Endothelial cell of umbilical vein (primary cell): ENCODE data around the gene KRT78. TPM values are rescaled to one million over a fixed set of nuclear protein-coding genes. Genes with fewer than 3 reads are reported as not detected.

ENCODE experiments used
- BruUV-seq: library from RNA; stranded (reverse); fragments of 400-500 nt; replicated peaks from 2 replicates; lab custom pipeline; 2021; lab: Mats Ljungman, UMichigan
- CTCF ChIA-PET: fragments of 300-600, 350-600 bp; sonication (Branson Sonifier 250); formaldehyde crosslinking; loops from one replicate; lab custom pipeline; 2021; ENCODE audit warnings: antibody characterized with exemption, inconsistent platforms; lab: Charles Lee
- POLR2A ChIA-PET: fragments of 300-600, 350-600 bp; sonication (Branson Sonifier 250); formaldehyde crosslinking; loops from one replicate; lab custom pipeline; 2021; ENCODE audit warnings: antibody characterized with exemption, inconsistent platforms; lab: Charles Lee
- DNase-seq: peaks from one replicate; pipeline ENCODE4 v3.0.0-alpha.2; 2011; ENCODE audit warnings: low read depth, low spot score
- FAIRE-seq: peaks from 2 replicates; lab custom pipeline; 2011; peaks lifted over from hg19 to GRCh38; lab: Jason Lieb, UNC
- H2AFZ ChIP-seq: 2 replicates; pipeline ENCODE4 v1.6.0; 2012; ENCODE audit warnings: low read depth, low read length, control low read depth, inconsistent platforms
- H3K27ac ChIP-seq: 2 replicates; pipeline ENCODE4 v1.5.1; 2011; ENCODE audit warnings: low read depth, mild to moderate bottlenecking, control low read depth, low read length, moderate library complexity; ENCODE audit not compliant: insufficient read depth
- H3K27me3 ChIP-seq, 2 experiments: 2 replicates each; pipeline versions ENCODE4 v1.6.0 to v1.6.1; 2011; ENCODE audit warnings: low read length in 2 of 2, mixed read lengths in 1 of 2; ENCODE audit not compliant: control insufficient read depth in 2 of 2, insufficient read depth in 2 of 2
- H3K36me3 ChIP-seq, 2 experiments: 2 replicates in 1 of 2; 3 replicates in 1 of 2; pipeline ENCODE4 v1.5.1; 2011; ENCODE audit warnings: low read length in 2 of 2, mild to moderate bottlenecking in 1 of 2, moderate library complexity in 1 of 2; ENCODE audit not compliant: control insufficient read depth in 2 of 2, insufficient read depth in 2 of 2; ENCODE audit errors: extremely low read depth in 1 of 2
- H3K4me1 ChIP-seq: 3 replicates; pipeline ENCODE4 v1.5.1; 2011; ENCODE audit warnings: mild to moderate bottlenecking, low read length; ENCODE audit not compliant: control insufficient read depth, insufficient read depth; ENCODE audit errors: extremely low read depth
- H3K4me2 ChIP-seq: 2 replicates; pipeline ENCODE4 v1.6.1; 2011; ENCODE audit warnings: low read length, control low read depth, mixed read lengths; ENCODE audit not compliant: insufficient read depth
- H3K4me3 ChIP-seq, 3 experiments: fragments of 200-600 bp in 1 of 3; sonication (generic), shearing (Covaris generic) in 1 of 3; replicated peaks in 1 of 3; 2 replicates each; pipeline ENCODE4 v1.5.1; 2011 to 2016; ENCODE audit warnings: control low read depth in 3 of 3, low read length in 3 of 3, mild to moderate bottlenecking in 2 of 3, inconsistent platforms in 1 of 3, low read depth in 1 of 3, moderate library complexity in 1 of 3; ENCODE audit not compliant: insufficient read depth in 1 of 3
- H3K79me2 ChIP-seq: 2 replicates; pipeline ENCODE4 v1.6.0; 2012; ENCODE audit warnings: low read length, inconsistent platforms; ENCODE audit not compliant: control insufficient read depth, insufficient read depth
- H3K9ac ChIP-seq: replicated peaks from 2 replicates; pipeline ENCODE3; 2011; ENCODE audit warnings: low read length, control low read depth; ENCODE audit not compliant: insufficient read depth; ENCODE audit errors: extremely low read depth
- H3K9me1 ChIP-seq: replicated peaks from 3 replicates; pipeline ENCODE4 v1.6.0; 2011; ENCODE audit warnings: mild to moderate bottlenecking, low read length; ENCODE audit not compliant: control insufficient read depth, insufficient read depth; ENCODE audit errors: extremely low read depth
- H3K9me3 ChIP-seq: replicated peaks from 2 replicates; pipeline ENCODE4 v1.5.1; 2012; ENCODE audit warnings: low read length, inconsistent platforms; ENCODE audit not compliant: control insufficient read depth, insufficient read depth
- H4K20me1 ChIP-seq: replicated peaks from 2 replicates; pipeline ENCODE3; 2011; ENCODE audit warnings: mild to moderate bottlenecking, low read length; ENCODE audit not compliant: control insufficient read depth, insufficient read depth; ENCODE audit errors: extremely low read depth
- CTCF ChIP-seq, 2 donors: IDR thresholded peaks; 1 replicate in 1 of 2; 2 replicates in 1 of 2; pipeline ENCODE4 v1.5.1; 2011; ENCODE audit warnings: low read length in 2 of 2, mild to moderate bottlenecking in 2 of 2, moderate library complexity in 2 of 2, control low read depth in 1 of 2, inconsistent platforms in 1 of 2, low read depth in 1 of 2; ENCODE audit not compliant: insufficient read depth in 1 of 2; ENCODE audit errors: extremely low read depth in 1 of 2
- EZH2 ChIP-seq: IDR thresholded peaks from 2 replicates; pipeline ENCODE4 v1.6.1; 2012; ENCODE audit warnings: borderline replicate concordance, low read depth, mild to moderate bottlenecking, moderate library complexity, low read length, inconsistent platforms; ENCODE audit not compliant: severe bottlenecking
- FOS ChIP-seq: IDR thresholded peaks from 2 replicates; pipeline ENCODE4 v1.6.1; 2011; ENCODE audit warnings: mild to moderate bottlenecking, low read length, moderate library complexity, borderline replicate concordance; ENCODE audit not compliant: insufficient read depth
- GATA2 ChIP-seq: IDR thresholded peaks from 2 replicates; pipeline ENCODE4 v1.7.0; 2011; ENCODE audit warnings: low read depth, mild to moderate bottlenecking, moderate library complexity, mixed read lengths, low read length; ENCODE audit not compliant: insufficient read length, insufficient read depth
- JUN ChIP-seq: IDR thresholded peaks from 2 replicates; pipeline ENCODE4 v1.6.1; 2011; ENCODE audit warnings: borderline replicate concordance, low read depth; ENCODE audit not compliant: insufficient read length, insufficient read depth
- MAX ChIP-seq: IDR thresholded peaks from 2 replicates; pipeline ENCODE4 v1.6.1; 2011; ENCODE audit not compliant: insufficient read depth, insufficient read length
- MYC ChIP-seq: IDR thresholded peaks from one replicate; pipeline ENCODE4 v1.6.1; 2011; ENCODE audit warnings: mild to moderate bottlenecking, low read depth, low read length
- POLR2A ChIP-seq: IDR thresholded peaks from 2 replicates; pipeline ENCODE4 v1.6.1; 2012; ENCODE audit warnings: low read depth, mild to moderate bottlenecking, control low read depth, low read length
- POLR2AphosphoS5 ChIP-seq: IDR thresholded peaks from 2 replicates; pipeline ENCODE4 v1.6.1; 2012; ENCODE audit warnings: low read depth, mild to moderate bottlenecking, control low read depth, low read length, moderate library complexity; ENCODE audit not compliant: insufficient read depth
- dilution Hi-C: fragments of 300-500 bp; cut with MboI; formaldehyde crosslinking; loops from one replicate; pipeline ENCODE4 v1.15.0; 2019; ENCODE audit warnings: low sequenced_read_pairs; ENCODE audit not compliant: extremely low pct_ligation_motif_present
- intact Hi-C: fragments of 100-400 bp; cut with micrococcal nuclease; formaldehyde crosslinking; loops from one replicate; pipeline ENCODE4 v1.10.0; 2022
- polyA plus RNA-seq, 4 experiments: library from polyadenylated mRNA; depleted of rRNA in 3 of 4; stranded (reverse) in 3 of 4; unstranded in 1 of 4; fragments of >200 nt; gene quantifications; 2 replicates each; pipeline versions ENCODE4 v1.2.1 to v1.2.3, GENCODE V29; 2011 to 2012; ENCODE audit warnings: missing spikeins in 1 of 4
- total RNA-seq: library from RNA; stranded (reverse); gene quantifications from 2 replicates; pipeline ENCODE4 v1.2.3, GENCODE V29; 2021

Gene KRT78
- total and polyA plus RNA-seq, 2 donors (not counting 3 experiments of a cell fraction or from before 2014, with no cell fraction given), result not detected

GRCh38 chr12:52827499-52828090, 21.2 kb downstream of the KRT78 start:
- ChIA-PET CTCF (no interaction called here), POLR2A (no interaction called here)
- FAIRE-seq (no peak), DNase-seq (no peak)
- dilution Hi-C loops (no loop called here), intact Hi-C loops (no loop called here)
- H3K4me3 ChIP-seq, result no peak overlapping the region
- H3K9me1 ChIP-seq, result no peaks in the 10 kb centered on the region
- peaks cover 2 to 3% of the 10 kb centered on the region in 2 experiments for H3K27me3 ChIP-seq
- H3K9ac ChIP-seq, result no peak overlapping the region
- no peaks in the 10 kb centered on the region for H3K36me3 ChIP-seq
- H3K27ac ChIP-seq, result no peak overlapping the region
- no TSS peak for BruUV-seq
- no peaks in the 10 kb centered on the region for H4K20me1 ChIP-seq
- H3K4me2 ChIP-seq, result no peak overlapping the region
- no peak overlapping the region for H2AFZ ChIP-seq
- H3K79me2 ChIP-seq, result no peaks in the 10 kb centered on the region
- H3K4me1 ChIP-seq, result no peaks in the 10 kb centered on the region
- H3K9me3 ChIP-seq, result no peaks in the 10 kb centered on the region
- TF ChIP-seq POLR2A (no peak), JUN (no peak), POLR2AphosphoS5 (no peak), CTCF (IDR thresholded peaks at IDR 0.05; ENCODE audit: extremely low read depth in 1 of 2, insufficient read depth in 1 of 2, low read depth in 1 of 2, low read length in 2 of 2) (no peak), GATA2 (no peak), FOS (no peak), MAX (no peak), EZH2 (no peak), MYC (no peak)
